GM18861 (cell line): ENCODE results near the gene GPR151.

ENCODE experiments used
- ATAC-seq: cut with Tn5 transposase; IDR thresholded peaks from one replicate; pipeline ENCODE4 v1.9.1; 2021; ENCODE audit not compliant: unreplicated experiment

GPR151 gene

GRCh38 chr5:146521403-146522106 lies 5.6 kb upstream of the GPR151 start:
- no peak for ATAC-seq

DNA sequence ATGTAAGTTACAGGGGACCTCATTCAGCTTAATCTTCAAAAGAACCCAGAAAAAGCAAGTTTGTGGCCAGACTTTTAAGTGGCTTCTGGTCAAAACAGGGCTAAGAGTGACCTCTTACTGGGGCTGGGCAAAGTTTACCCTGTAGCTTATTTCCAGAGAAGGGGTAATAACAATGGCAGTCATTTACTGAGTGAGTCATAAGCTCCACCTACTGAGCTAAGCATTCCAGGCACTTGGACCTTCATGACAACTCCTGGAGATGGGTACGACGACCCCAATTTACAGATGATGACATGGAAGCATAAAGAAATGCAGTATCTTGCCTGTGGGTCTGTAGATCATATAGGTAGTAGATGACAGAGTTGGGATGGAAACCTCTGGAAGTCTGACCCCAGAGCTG lies 4.7 kb upstream of the GPR151 start:
- ATAC-seq = no peak

- ATAC-seq = no peak
These were observed 3.6 kb upstream of the GPR151 start for GRCh38 chr5:146519554-146519953.

DNA sequence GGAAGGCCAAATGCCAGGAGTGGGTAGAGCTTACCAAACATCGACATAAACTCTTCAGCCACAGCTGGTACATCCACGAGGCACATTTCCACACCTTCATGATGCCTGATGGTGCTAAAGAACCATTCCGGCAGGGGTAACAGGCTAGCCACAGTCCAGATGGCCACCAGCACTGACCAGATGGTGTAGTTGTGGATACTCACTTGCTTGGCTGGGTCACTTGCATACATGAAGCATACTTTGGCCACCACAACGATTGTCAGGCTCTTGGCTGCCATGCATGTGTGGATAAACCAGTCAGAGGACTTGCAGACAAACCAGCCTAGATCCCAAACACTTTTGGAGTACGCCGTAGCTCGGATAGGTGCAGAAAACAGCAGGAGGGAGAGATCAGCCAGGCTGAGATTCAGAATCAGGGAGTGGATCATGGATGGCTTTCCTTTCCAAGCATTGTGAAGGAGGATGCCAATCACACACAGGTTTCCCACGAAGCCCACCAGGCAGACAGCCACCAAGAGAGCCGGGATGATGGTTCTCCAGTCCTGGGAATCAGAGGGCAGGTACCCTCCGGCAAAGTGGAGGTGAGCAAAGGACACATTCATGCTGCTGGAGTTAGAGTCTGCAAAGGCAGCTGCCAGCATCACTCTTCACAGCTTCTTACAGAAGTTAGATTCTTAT lies 378 bp downstream of the GPR151 start:
- ATAC-seq = no peak

GRCh38 chr5:146514575-146514974 lies 1.4 kb downstream of the GPR151 start:
- ATAC-seq = no peak

DNA sequence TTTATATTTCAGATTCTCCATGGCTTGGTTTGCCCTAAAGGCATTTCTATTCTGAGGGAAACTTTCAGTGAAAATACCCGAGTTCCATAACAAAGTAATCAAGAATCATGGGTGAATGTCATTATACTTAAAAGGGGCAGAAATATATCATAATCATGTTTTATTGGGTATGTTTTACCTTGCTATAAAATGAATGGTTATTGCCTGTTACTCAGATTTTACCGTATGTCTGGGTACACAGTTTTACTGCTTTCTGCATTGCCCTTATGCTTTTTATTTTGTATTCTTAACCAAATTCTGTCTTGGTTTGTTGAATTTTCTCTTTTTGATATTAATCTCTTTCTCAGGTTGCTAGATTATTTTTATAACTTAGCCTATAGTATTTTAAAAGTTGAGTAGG lies 2.5 kb downstream of the GPR151 start:
- ATAC-seq = no peak

GRCh38 chr5:146510559-146511125 lies 5.3 kb downstream of the GPR151 start:
- no peak for ATAC-seq

DNA sequence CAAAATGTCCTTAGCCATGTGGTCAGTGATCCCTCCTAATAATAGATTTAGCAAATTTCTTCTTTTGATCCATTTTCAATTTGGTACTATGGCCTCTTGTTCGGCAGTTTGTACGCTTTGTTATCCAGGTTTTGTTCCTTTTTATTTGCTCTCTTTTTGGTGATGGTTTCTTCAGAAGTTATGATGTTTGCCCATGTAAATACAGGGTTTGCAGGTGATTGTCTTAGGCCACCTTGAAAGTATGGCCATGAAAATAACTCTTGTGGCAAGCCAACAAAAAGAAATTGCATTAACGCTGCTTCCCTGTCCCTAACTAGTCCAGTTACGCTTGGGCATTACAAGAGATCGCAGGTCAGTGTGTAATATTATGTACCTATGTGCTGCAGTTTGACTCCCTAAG lies 8.6 kb downstream of the GPR151 start:
- no peak for ATAC-seq

DNA sequence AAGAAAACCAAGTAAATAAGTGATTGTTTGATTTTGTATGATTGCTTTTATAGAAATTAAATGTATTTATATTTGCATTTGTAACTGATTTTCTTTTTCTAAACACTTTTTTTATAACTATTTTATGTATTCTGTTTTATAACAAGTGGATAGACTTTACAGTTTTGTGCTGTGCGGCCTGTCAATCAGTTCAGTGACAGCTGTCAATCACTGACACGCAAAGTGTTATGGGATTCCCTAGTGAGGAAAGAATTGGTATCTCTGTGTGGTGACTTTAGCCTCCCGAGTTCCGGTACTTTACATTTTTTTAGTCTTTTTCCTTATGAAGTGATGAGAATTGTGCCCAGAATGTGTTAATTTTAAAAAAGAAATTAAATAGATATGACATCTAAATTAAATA lies 16.3 kb downstream of the GPR151 start:
- ATAC-seq = no peak

DNA sequence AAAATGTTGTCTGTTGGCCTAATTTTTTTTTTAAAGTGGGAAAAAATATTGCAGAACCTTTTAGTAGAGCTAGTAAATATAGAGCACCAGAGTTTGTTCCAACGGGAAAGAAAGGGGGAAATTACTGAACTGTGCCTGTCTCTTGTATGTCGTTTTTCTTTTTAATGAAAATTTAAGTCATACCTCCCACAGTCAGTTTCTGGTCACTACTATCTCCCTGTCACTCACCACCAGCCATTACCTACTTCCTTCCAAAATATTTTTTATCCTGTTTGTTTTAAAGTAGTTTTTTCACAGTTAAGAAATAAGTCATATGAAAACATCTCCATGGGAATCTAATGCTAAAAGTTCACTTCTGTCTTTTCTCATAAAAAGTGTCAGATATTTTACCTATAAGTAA lies 21.3 kb downstream of the GPR151 start:
- no peak for ATAC-seq

DNA sequence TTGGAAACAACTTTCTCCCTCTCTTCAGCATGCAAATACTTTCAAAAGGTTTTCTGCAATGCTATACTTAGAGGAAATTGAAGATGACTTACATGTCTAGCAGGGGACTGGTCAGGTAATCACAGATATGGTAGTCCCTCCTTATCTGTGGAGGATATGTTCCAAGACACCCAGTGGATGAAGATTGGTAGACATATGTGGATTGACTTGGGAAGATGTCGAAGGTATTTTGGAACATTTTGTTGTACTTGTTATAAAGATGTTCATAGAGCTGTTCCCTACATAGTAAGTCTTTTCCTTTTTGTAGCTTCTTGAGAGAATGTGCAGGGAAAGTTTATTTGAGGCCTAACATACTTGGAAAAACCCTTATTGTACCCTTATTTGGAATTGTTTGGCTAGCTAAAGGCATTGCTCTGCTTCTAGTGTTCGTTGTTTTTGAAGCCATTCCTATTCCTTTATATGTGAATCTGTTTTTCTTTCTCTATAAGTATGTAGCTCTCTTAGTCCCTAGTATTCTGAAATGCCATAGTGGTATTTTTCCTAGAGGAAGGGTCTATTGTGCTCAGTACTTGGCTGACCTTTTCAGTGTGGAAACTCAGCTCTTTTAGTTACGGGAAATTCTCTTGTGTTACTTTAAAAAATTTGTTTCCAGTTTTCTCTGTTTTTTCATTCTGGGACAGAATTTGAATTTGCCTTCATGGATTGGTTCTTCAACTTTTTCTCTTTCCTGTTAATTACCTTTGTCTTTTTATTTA lies 25.7 kb downstream of the GPR151 start:
- ATAC-seq = no peak

- ATAC-seq = no peak
These were observed 31.1 kb downstream of the GPR151 start for GRCh38 chr5:146484714-146485391.

DNA sequence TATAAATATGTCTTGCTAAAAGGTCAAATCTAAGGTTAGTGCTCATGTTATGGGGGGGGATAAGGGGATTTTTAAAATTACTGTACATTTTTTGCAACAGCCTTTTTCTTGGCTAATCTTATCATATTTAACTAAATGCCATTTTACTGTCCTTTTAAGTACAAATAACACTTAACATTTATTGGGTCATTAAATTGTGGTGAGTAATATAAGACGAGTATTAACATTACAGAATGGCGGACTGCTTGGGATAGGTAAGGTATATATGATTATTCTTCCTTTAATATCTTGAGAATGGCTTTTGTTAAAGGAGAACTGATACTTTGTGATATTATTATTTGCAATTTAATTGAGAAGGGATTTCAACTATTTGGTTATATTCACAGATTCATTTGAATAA lies 33.2 kb downstream of the GPR151 start:
- ATAC-seq = no peak

DNA sequence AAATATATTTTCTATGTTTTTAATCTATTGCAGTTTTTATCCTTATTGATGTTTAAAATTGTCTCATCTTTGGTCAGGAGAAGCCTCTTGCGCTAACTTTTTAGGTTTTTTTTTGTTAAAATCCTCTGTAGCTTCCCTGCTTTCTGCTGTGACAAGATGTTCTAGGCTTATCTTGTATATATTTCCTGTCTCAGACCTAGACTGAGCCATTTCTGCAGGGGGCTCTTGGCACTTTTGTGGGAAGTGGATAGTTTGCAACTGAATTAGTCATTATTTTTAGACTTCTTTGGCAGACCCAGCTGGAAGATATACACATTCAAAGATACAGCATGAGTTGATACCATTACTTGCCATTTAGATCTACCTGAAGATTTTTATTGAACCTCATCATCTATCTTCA lies 40.1 kb downstream of the GPR151 start:
- no peak for ATAC-seq

DNA sequence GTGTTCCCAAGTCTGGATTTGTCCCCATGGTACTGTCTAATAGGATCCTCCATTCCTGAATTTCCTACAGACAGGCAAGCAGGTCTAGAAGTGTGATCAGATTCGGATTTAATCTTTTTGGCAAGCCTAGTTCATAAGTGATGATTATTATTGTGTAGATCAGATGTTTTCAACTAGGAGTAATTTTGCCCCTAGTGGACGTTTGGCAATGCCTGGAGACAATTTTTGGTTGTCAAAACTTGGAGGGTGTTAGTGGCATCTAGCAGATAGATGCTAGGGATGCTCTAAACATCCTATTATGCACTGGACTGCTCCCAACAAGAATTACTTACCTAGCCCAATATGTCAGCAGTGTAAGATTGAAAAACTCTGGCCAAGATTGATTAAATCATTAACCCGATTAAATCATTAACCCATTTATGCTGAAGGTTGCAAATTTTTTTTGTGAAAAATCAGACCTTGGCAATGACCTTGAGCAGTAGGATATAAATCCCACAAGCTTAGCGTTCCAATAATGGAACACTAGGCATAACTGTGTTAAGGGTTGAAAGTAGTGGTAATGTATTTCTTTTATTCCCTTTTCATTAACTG lies 40.7 kb downstream of the GPR151 start:
- ATAC-seq = no peak

- ATAC-seq = no peak
These were observed 41.9 kb downstream of the GPR151 start for GRCh38 chr5:146474065-146474464.

DNA sequence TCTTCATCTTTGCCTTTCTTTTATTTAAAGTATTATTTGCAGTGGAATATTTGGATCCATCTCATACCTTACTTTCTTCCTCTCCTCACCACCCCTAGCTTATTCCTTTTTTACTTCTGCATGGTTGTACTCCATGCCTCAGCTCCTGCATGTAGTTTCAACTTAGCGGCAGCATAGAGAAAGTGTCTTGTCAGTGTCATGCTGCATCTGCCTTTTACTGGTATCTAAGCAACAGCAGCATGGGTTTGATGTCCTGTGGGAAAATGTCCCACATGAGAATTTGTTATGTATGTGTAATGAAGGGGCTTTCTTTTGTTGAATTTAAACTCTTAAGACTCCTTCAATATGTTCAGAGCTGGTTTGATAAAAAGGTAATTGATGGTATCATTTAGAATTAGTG lies 48.2 kb downstream of the GPR151 start:
- ATAC-seq = no peak

- ATAC-seq = no peak
These were observed 49.3 kb downstream of the GPR151 start for GRCh38 chr5:146466521-146467349.

- ATAC-seq = no peak
These were observed 52.5 kb downstream of the GPR151 start for GRCh38 chr5:146463446-146463845.
